DMS79 treated with DMSO at 0.1 percent for 48 hours (cell line): ENCODE results near the gene SLX9.

Experiments used
- DNase-seq: peaks from one replicate; lab custom pipeline; 2025; lab: John Stamatoyannopoulos, UW

Gene SLX9

GRCh38 chr21:45003331-45004058 lies 63.7 kb downstream of the SLX9 start:
- no peak for DNase-seq

DNA sequence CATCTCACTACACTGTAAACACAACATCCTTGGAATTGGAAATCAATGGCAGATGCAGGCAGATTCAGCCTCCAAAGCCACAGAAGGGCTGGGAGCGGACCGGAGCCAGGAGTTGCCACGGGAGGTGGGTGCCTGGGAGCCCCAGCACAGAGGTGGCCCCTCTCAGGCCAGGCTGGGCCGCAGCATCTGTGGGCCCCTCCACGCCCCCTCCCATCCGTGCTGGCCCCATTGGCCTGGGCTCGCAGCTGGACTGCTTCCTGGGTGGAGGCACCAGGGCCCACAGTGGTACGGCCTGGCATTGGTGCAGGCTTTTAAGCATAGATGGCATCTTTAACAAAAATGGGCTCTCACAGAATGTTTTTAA lies 64.2 kb downstream of the SLX9 start:
- DNase-seq, result no peak

GRCh38 chr21:45004481-45005247 lies 64.8 kb downstream of the SLX9 start:
- DNase-seq, result no peak

DNA sequence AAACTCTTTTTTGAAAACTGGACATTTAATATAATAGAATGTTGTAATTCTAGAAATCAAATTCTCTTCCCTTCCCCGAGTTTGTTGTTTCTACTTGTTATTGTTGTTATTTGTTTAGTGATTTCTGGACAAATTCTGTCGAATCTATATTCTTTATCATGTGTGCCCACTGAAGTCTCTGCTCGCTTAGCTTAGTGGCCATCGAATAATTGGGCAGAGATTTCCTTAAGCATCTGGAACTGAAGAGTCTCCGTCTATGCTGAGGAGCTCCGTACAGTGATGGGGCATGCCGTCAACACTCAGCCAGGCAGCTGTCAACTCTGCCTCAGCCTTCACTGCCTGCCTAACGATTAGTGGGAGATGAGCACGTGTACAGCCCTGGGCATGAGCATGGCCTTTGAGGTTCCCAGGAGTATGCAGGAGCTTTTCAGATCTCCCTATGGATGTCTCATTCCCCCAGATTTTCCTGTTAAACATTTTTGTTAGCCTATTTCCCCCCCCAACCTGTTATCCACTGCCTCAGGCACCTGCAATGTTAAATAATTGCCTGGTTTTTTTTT lies 66.8 kb downstream of the SLX9 start:
- DNase-seq, result no peak

DNA sequence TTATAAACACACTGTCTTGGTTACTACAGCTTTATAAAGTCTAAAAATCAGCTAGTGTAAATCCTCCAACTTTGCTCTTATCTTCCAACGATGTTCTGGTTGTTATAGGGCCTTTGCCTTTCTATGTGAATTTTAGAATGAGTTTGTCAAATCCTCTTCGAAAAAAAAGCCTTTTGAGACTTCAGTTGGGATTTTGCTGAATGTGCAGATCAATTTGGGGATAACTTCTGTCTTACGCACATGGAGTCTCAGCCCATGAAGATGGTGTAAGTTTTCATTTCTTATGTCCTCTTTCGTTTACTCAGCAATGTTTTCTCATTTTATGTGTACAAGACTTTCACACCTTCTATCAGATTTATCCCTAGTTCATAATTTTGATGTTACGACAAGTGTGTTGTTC lies 69.8 kb downstream of the SLX9 start:
- DNase-seq, result no peak

GRCh38 chr21:45010096-45010495 lies 70.3 kb downstream of the SLX9 start:
- DNase-seq, result peak; percentile 27

DNA sequence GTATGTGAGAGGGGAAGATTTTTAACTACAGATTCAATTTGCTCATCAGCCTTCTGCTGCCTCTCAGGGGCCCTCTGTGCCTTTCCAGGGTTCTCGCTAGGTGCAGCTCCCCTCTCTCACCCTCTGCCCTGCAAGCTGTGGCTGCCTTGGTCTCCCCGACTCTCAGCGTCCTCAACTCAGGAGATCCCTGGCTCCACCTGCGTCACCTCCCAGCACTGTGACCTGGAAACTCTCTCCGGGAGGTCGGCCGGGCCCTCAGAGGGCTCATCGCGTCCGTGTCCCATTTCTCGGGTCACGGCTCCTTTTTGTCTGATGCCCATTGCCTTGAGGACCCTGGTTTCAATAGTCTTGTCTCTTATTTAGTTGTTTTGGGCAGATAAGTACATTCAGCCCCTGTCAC lies 71.0 kb downstream of the SLX9 start:
- DNase-seq, result no peak

DNA sequence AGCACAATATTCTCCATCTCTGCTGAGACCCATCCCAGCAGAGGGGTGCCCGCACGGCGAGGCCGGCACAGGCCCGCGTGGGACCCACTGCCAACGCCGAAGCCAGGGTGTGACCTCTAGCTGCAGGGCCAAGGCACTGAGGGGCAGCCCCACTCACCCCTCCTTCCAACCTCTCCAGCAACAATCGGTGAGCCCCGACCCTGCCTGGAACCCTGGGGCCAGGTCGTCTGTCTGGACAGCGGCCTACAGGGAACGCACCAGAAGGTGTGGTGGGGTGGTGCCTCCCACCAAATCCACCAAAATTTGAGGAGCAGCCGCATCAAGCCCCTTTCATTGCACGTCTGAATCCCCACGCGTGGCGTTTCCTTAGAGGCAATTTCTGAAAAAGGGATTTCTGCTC lies 71.6 kb downstream of the SLX9 start:
- no peak for DNase-seq

GRCh38 chr21:45011911-45012661 lies 72.3 kb downstream of the SLX9 start:
- no peak for DNase-seq

GRCh38 chr21:45012662-45013259 lies 72.9 kb downstream of the SLX9 start:
- DNase-seq, result no peak

- no peak for DNase-seq
Measured at GRCh38 chr21:45013260-45013841, 73.5 kb downstream of the SLX9 start.

- no peak for DNase-seq
Measured at GRCh38 chr21:45014747-45015468, 75.1 kb downstream of the SLX9 start.

- no peak for DNase-seq
Measured at GRCh38 chr21:45015469-45015860, 75.6 kb downstream of the SLX9 start.

DNA sequence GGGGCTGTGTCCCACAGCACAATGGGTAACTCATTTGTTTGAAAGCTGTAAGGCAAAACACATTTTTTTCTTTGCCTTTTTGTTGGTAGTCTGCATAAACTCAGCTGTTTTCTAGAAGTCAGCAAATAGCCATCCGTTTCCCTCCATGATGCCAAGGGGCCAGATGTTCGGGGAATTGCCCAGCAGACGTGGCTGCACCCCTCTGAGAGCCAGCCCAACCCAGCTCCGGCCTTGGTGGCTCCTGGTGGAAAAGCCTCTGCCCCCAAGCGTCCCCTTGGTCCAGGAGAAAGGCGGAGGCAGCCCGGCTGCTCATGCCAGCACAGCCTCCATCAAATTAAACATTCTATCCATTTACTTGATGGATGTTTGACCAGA lies 76.2 kb downstream of the SLX9 start:
- DNase-seq, result no peak

DNA sequence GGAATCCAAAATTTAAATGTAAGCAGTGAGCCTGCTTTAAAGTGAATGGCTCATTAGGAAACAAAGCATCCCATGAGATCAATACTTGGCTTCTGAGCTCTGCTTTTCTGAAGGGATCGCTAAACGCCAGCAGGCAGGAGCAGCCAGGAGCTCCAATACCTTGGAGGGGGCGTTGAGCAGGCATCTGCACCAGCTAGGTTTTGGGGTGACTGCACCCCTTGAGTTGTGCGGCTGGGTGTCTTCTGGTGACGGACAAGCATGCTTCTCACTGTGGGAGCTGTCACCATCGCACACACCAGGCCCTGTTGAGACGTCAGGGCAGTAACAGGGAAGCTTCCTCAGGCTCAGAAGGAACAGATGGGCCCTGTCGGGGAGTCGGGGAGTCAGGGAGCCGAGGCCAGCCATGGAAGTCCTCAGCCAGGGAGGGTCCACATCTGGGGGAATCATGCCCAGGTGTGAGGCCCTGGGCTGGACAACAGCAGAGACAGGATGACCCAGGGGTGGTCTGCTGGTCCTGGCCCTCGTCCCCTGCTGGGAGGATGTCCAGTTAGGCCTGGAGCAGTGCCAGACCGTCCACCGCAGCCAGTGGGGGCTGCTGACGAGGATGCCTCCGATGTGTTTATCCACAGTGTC lies 76.7 kb downstream of the SLX9 start:
- DNase-seq, result no peak

DNA sequence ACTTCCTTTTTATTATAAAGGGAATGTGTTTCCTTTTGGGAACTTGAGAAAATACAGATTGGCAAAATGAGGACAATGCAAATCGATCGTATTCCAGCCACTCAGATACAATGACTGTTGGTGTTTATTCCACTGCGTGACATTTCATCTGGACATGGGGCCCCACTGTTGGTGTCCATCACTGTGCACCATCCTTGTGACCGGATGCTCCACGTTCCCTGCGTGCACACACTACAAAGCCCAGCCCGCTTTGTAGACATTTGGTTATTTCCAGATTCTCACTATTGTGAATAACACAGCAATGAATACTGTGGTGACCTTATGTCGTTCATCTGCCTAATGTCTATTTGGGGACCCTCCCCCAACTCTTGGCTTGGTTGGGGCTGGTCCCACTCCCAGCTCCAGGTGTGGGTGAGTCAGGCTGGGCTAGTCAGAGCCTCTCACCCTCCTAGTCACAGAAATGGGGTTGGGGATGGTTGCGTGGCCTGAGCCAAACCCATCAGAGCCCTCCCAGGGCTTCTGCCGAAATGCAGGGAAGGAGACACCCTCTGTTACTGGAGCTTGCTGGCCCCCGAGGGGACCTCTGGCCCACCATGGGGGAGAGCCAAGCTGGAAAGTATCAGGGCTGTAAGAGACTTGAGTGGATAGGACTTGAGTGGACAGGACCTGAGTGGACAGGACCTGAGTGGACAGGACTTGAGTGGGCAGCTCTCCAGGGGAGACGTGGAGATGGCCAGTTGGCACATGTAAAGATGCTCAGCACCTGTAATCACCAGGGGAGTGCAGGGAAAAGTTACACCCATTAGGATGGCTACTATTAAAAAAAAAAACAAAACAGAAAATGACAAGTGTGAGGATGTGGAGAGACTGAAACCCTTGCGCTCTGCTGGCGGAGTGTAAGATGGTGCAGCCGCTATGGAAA lies 77.5 kb downstream of the SLX9 start:
- no peak for DNase-seq

DNA sequence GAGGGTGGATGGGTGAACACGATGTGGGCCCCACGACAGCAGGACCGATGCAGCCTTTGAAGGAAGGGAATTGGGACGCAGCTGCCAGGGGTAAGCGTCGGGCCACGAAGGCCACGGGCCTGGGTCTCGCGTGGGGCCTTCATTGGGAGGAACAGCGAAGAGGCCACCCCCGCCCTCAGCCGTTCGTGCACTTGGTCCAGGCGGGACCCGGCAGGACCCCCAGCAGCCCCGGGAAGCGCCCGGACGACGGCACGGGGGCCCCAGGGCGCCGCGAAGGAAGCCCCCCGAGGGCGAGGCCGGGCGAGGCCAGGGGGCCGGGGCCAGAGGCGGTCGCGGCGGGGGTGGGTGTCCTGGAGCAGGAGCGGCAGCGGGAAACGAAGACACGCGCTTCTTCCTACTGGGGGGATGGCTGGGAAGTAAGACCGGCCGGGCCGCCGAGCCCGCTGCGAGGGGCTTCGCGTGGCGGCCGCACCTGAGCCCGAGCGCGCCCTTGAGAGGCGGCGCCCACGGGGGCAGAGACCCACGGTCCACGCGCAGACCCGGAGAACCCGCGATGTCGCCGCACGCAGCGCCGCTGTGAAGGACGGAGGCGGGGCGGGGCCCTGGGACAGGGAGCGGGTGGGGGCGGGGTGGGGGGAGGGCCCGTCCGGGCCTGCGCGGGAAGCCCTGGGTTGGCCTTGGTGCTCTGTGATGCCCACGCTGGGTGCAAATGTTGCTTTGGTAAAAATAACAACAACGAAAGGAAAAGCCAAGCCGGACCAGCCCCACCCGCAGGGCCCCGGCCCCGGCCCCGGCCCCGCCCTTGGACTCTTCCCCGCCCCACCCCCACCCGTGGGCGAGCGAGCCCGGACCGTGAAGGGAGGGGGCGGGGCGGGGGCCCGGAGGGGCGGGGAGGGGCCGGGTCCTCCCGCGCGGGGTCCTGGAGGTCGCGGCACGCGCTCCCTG lies 78.6 kb downstream of the SLX9 start:
- DNase-seq, result no peak

- DNase-seq, result no peak
Measured at GRCh38 chr21:45019076-45019886, 79.5 kb downstream of the SLX9 start.
